Dedifferentiated amniotic fluid mesenchymal stem cell (primary cell): Measurements from ENCODE around the gene ACSM6.
A peak's percentile ranks its signal among the peaks of the same experiment; 100 is the strongest.

Experiments used
- DNase-seq: peaks from one replicate; pipeline ENCODE4 v3.0.0-alpha.2; 2016; ENCODE audit errors: extremely low spot score

ACSM6 gene

DNA sequence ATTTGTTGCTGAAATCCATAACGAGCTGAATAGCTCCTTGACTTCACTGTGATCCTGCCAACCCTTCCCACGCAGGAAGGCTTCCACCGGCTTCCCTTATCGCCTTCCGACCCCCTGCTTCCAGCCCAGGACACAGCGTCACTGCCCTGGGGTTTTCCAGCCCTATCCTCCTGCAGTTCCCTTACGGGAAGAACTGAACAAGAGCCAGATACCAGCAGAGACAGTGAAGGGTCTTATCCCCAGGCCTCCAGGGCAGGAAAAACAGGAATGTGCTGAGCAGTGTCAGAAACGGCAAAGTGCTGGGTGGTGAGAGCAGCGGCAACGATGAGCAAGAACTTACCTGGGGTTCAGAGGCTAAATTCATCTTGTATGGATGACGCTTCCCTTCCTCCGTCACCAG is 74.4 kb downstream of the ACSM6 start:
- DNase-seq: no peak

DNA sequence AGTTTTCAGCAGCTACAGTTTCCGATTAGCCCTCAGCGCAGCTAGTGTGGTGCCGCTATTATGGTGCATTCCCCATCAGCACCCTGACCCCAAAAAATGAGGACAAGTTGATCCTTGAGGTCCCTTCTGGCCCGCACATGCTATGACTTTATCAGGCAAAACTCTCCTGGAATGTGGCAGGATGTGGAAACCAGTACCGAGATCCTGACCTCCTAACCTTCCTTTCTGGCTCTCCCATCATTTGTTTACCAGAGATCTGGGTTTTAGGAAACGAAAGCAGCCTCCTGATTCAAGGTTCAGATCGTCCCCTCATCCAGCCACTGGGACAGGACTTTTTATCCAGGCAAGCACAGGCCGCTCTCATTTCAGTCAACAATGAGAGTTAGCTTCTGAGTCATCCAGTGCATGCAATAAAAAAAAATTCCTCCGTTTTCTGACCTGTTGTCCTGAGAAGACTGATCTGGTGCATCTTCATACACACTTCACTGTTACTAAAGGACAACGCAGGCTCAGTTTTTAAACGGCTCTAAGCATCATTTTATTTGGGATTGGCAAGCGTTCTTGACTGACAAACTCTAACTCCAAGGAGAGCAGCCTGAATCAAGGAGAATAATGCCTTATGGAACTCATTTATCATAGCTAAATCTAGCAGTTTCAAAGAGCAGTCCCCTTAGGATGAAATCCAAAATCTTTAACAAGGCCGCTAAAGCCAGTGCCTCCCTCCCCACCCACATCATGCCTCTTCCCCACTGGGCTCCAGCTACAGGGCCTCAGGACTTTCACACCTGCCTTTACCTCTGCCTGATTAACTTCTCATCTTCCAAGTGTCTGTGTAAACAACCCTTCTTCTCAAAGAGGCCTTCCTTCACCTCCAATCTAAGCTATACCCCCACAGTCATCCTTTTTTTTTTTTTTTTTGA is 79.6 kb downstream of the ACSM6 start:
- DNase-seq: peak; percentile 62

DNA sequence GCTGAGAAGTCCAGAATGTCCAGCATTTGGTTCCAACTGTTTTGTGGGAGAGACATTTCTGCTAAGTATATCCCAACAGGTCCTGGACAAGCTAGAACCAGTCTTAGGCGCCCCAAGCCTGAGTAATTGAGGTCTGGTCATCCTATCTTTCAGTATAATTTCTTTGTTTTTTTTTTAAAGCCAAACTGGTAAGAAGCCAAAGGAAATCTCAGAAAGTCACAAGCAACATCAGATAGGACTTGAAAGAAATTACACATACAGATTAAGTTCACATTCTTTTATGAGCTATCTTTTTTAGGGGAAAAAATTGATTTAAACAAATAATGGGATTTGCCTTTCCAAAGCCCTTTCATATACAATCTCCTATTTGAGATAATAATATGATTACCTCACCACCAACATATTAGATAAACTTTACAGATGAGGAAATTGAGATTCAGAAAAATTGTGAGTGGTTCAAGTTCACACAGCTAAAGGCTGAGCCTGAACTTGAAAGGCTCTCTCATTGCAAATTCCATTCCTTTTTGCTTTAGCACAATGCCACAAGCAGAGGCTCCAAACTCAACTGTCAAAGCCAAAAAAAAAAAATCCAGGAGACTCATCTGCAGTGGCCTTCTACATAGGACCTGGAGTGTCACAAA is 81.8 kb downstream of the ACSM6 start:
- DNase-seq: peak; percentile 27

DNA sequence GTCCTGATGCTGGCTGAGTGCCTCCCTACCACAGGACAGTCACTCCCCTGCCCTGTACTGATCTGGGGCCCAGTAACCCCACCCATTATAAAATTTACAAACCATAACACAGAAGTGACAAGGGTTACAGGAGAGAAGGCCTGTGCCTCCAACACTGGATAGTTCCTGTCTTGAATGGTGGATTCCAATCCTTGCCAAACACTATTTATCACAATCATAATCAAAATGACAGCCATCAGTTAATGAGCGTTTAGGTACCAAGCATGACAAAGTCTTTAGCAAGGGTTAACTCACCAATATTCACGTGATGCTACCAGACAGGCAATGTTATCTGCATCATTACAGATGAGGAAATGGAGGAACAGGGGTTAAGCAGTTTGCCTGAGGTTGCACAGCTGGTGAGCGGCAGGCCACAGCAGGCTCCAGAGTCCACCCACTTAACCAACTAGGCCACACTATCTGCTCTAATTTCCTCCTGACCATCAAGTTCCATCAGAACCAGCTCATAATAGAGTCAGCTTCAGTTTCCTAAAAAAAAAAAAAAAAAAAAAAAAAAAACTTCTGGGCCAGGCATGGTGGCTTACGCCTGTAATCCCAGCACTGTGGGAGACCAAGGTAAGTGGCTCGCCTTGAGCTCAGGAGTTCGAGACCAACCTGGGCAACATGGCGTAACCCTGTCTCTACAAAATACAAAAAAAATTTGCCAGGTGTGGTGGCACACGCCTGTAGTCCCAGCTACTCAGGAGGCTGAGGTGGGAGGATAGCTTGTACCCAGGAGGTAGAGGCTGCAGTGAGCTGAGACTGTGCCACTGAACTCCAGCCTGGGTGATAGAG is 82.5 kb downstream of the ACSM6 start:
- no peak for DNase-seq

DNA sequence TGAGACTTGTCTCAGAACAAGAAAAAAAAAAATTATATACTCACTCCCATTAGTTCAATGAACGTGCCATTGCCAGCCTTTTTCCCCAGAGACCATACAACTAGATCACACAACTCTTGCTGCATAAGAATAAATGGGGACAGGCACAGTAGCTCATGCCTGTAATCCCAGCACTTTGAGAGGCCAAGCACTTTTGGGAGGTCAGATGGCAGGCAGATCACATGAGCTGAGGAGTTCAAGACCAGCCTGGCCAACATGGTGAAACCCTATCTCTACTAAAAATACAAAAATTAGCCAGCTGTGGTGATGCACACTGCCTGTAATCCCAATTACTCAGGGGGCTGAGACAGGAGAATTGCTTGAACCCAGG is 83.1 kb downstream of the ACSM6 start:
- no peak for DNase-seq

DNA sequence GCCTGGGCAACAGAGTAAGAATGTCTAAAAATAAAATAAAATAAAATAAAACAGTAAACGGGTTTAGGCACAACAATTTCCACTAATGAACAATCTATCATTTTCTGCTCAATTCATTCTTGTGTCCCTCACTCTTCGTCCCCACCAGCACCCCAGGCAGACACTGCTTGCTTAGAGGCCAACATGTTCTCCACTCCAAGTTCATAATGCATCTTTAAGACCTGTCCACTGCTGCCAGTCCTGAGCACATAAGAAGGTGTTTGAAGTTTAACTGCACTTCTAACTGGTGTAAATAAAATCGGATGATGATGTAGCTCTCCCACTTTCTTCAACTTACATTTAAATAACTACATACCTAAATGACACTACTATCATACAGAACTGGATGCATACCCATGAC is 83.6 kb downstream of the ACSM6 start:
- no peak for DNase-seq
